GM12878 (cell line): Measurements from ENCODE around the gene TDRD10. TPM values are rescaled to one million over a fixed set of nuclear protein-coding genes. Genes with fewer than 3 reads are reported as not detected.
A peak's percentile ranks its signal among the peaks of the same experiment; 100 is the strongest.

Experiments used
- ATAC-seq: fragments of 200-7000 bp; cut with Tn5 transposase; 3 replicates; pipeline ENCODE4 v1.9.1; 2020; ENCODE audit warnings: mild to moderate bottlenecking, moderate library complexity
- BruUV-seq: library from RNA; stranded (reverse); fragments of 400-500 nt; replicated peaks from 2 replicates; lab custom pipeline; 2021; lab: Mats Ljungman, UMichigan
- CTCF ChIA-PET: fragments of 300-600 bp; sonication (Branson Sonifier 250); formaldehyde crosslinking; extraction: SDS; loops from one replicate; lab custom pipeline; 2021; ENCODE audit warnings: inconsistent platforms; lab: Yijun Ruan, JAX
- POLR2A ChIA-PET: fragments of 350-600 bp; formaldehyde crosslinking; extraction: SDS; loops from one replicate; lab custom pipeline; 2021; ENCODE audit warnings: inconsistent platforms; lab: Charles Lee
- RAD21 ChIA-PET: fragments of 300-600 bp; sonication (Branson Sonifier 250); formaldehyde crosslinking; loops from one replicate; lab custom pipeline; 2023; ENCODE audit warnings: antibody characterized with exemption; ENCODE audit not compliant: unreplicated experiment; lab: Charles Lee
- SMC1A ChIA-PET: fragments of 300-600 bp; sonication (Branson Sonifier 250); formaldehyde crosslinking; loops from one replicate; lab custom pipeline; 2023; ENCODE audit not compliant: unreplicated experiment, uncharacterized antibody; lab: Charles Lee
- DNase-seq: peaks from one replicate; pipeline ENCODE4 v3.0.0-alpha.2; 2011; ENCODE audit warnings: low read depth, low spot score
- FAIRE-seq: peaks from 3 replicates; lab custom pipeline; 2011; peaks lifted over from hg19 to GRCh38; lab: Jason Lieb, UNC
- H2AFZ ChIP-seq: 2 replicates; pipeline ENCODE4 v1.6.0; 2011; ENCODE audit warnings: low read depth, low read length, control low read depth; ENCODE audit not compliant: control insufficient read depth
- H3K27ac ChIP-seq: 2 replicates; pipeline ENCODE4 v1.5.1; 2011; ENCODE audit warnings: control low read depth; ENCODE audit not compliant: control insufficient read depth, insufficient read depth
- H3K27me3 ChIP-seq, 2 experiments: replicated peaks in 1 of 2; 2 replicates each; pipeline versions ENCODE4 v1.6.0 to v1.6.1; 2011; ENCODE audit warnings: low read length in 1 of 2; ENCODE audit not compliant: control insufficient read depth in 2 of 2, insufficient read depth in 2 of 2
- H3K36me3 ChIP-seq, 2 experiments: 2 replicates each; pipeline ENCODE4 v1.5.1; 2011; ENCODE audit warnings: low read length in 1 of 2; ENCODE audit not compliant: control insufficient read depth in 2 of 2, insufficient read depth in 2 of 2
- H3K4me1 ChIP-seq: 2 replicates; pipeline ENCODE4 v1.6.1; 2011; ENCODE audit warnings: mild to moderate bottlenecking, low read length, moderate library complexity, mixed read lengths; ENCODE audit not compliant: control insufficient read depth, insufficient read depth
- H3K4me2 ChIP-seq: 2 replicates; pipeline ENCODE4 v1.6.0; 2011; ENCODE audit warnings: control low read depth; ENCODE audit not compliant: control insufficient read depth, insufficient read depth
- H3K4me3 ChIP-seq: fragments of 200-600 bp; sonication (generic); 2 replicates; pipeline ENCODE4 v1.5.1; 2016
- H3K79me2 ChIP-seq: 2 replicates; pipeline ENCODE4 v1.6.0; 2011; ENCODE audit warnings: low read length; ENCODE audit not compliant: control insufficient read depth, insufficient read depth
- H3K9ac ChIP-seq: 2 replicates; pipeline ENCODE4 v1.8.0; 2011; ENCODE audit warnings: low read length, control low read depth, mixed read lengths; ENCODE audit not compliant: control insufficient read depth, insufficient read depth
- H3K9me3 ChIP-seq: replicated peaks from 3 replicates; pipeline ENCODE4 v1.5.1; 2011; ENCODE audit warnings: mild to moderate bottlenecking, low read length; ENCODE audit not compliant: control insufficient read depth, insufficient read depth
- H4K20me1 ChIP-seq: 2 replicates; pipeline ENCODE4 v1.6.0; 2011; ENCODE audit not compliant: control insufficient read depth, insufficient read depth
- BCL11A ChIP-seq: IDR thresholded peaks from 2 replicates; pipeline ENCODE4 v1.6.1; 2011; ENCODE audit warnings: low read depth, low read length
- KAT2A ChIP-seq: conservative IDR thresholded peaks from 2 replicates; pipeline ENCODE4 v1.6.1; 2011; ENCODE audit warnings: low read depth, low read length; ENCODE audit not compliant: control insufficient read depth
- POLR2A ChIP-seq: IDR thresholded peaks from 2 replicates; pipeline ENCODE4 v1.6.1; 2011; ENCODE audit warnings: low read depth, mild to moderate bottlenecking, low read length
- POLR2AphosphoS5 ChIP-seq: IDR thresholded peaks from 2 replicates; pipeline ENCODE4 v1.6.1; 2011; ENCODE audit warnings: mild to moderate bottlenecking, low read length, inconsistent platforms
- RAD21 ChIP-seq: IDR thresholded peaks from 2 replicates; pipeline ENCODE4 v1.6.1; 2011; ENCODE audit warnings: mild to moderate bottlenecking, low read depth, low read length, moderate library complexity; ENCODE audit not compliant: insufficient read depth
- STAT1 ChIP-seq: fragments of 450-650 bp; conservative IDR thresholded peaks from 2 replicates; pipeline ENCODE4 v1.6.1; 2014; ENCODE audit warnings: antibody characterized with exemption, mild to moderate bottlenecking
- SUZ12 ChIP-seq: fragments of 200-600 bp; sonication (generic); IDR thresholded peaks from one replicate; pipeline ENCODE4 v1.6.1; 2018; ENCODE audit warnings: antibody characterized with exemption, mild to moderate bottlenecking; ENCODE audit not compliant: unreplicated experiment
- WRNIP1 ChIP-seq: IDR thresholded peaks from 2 replicates; pipeline ENCODE4 v1.6.1; 2011; ENCODE audit warnings: low read depth, low read length, improper control_type of control experiment, borderline replicate concordance
- ZBTB4 ChIP-seq: fragments of 450-650 bp; formaldehyde crosslinking; IDR thresholded peaks from 2 replicates; pipeline ENCODE4 v1.4.0; 2022; ENCODE audit warnings: mild to moderate bottlenecking, moderate library complexity
- ZZZ3 ChIP-seq: IDR thresholded peaks from 2 replicates; pipeline ENCODE4 v1.6.1; 2011; ENCODE audit warnings: low read depth; ENCODE audit not compliant: control insufficient read depth, insufficient read length
- WGBS: methylation state at CpG from one replicate; pipeline ENCODE4 v1.1.6; 2016; ENCODE audit warnings: low lambda C conversion rate; ENCODE audit not compliant: insufficient replicate concordance, insufficient coverage; ENCODE audit errors: missing lambda C conversion rate; 5-methylcytosine and 5-hydroxymethylcytosine counted together
- in situ Hi-C: fragments of 300-500 bp; cut with MboI; formaldehyde crosslinking; loops from 9 replicates; pipeline ENCODE4 v1.14.3; 2018; ENCODE audit warnings: mixed read lengths
- intact Hi-C: fragments of 100-400 bp; cut with micrococcal nuclease; formaldehyde crosslinking; loops from one replicate; pipeline ENCODE4 v1.14.2; 2022; ENCODE audit not compliant: unreplicated experiment
- polyA plus RNA-seq, 11 experiments: library from polyadenylated mRNA; depleted of rRNA in 4 of 11; unstranded in 6 of 11; stranded (reverse) in 5 of 11; fragments of >200 nt; fragmentation: Nextera tagmentation in 4 of 11; fragmentation: Illumina TruSeq in 1 of 11; extraction: Ambion mirVana in 4 of 11; extraction: Trizol in 1 of 11; gene quantifications; 1 replicate in 1 of 11; 2 replicates in 10 of 11; pipeline versions ENCODE4 v1.2.1 to v1.2.3, GENCODE V29; 2011 to 2016; ENCODE audit warnings: inconsistent platforms in 2 of 11, missing spikeins in 2 of 11, low read depth in 1 of 11
- total RNA-seq, 4 experiments: library from RNA; depleted of rRNA in 3 of 4; stranded (reverse); fragments of >200 nt in 3 of 4; fragmentation: Illumina TruSeq in 1 of 4; extraction: Trizol in 1 of 4; gene quantifications; 2 replicates each; pipeline versions ENCODE4 v1.2.1 to v1.2.3, GENCODE V29; 2013 to 2021

TDRD10 gene
- total and polyA plus RNA-seq, 10 of the 15 experiments (the other 5 are each of a cell fraction or from before 2014, with no cell fraction given) = not detected

GRCh38 chr1:154586231-154586630 lies 84.2 kb downstream of the TDRD10 start:
- DNase-seq (no peak), FAIRE-seq (no peak), ATAC-seq (no peak)
- ChIA-PET SMC1A (no interaction called here), POLR2A (no interaction called here), CTCF (no interaction called here), RAD21 (no interaction called here)
- in situ Hi-C loops (no loop called here), intact Hi-C loops (no loop called here)
- H4K20me1 ChIP-seq = peaks cover 12% of the 10 kb centered on the region; the same call in 1 of the 2 replicates
- H3K27me3 ChIP-seq = no peaks in the 10 kb centered on the region
- H3K4me1 ChIP-seq = peaks cover 12% of the 10 kb centered on the region
- H3K36me3 ChIP-seq = peaks cover 54 to 72% of the 10 kb centered on the region in 2 experiments
- BruUV-seq = no TSS peak
- H3K27ac ChIP-seq = no peak overlapping the region
- no peak overlapping the region for H3K9ac ChIP-seq
- no peaks in the 10 kb centered on the region for H3K9me3 ChIP-seq
- H3K4me3 ChIP-seq = no peak overlapping the region
- H2AFZ ChIP-seq = no peak overlapping the region
- WGBS = 98% methylated on average over 10 of the region's 10 CpGs
- no peaks in the 10 kb centered on the region for H3K79me2 ChIP-seq
- H3K4me2 ChIP-seq = no peak overlapping the region
- TF ChIP-seq STAT1 (no peak), POLR2AphosphoS5 (peak; percentile 51; the same call in 1 of the 2 replicates)

DNA sequence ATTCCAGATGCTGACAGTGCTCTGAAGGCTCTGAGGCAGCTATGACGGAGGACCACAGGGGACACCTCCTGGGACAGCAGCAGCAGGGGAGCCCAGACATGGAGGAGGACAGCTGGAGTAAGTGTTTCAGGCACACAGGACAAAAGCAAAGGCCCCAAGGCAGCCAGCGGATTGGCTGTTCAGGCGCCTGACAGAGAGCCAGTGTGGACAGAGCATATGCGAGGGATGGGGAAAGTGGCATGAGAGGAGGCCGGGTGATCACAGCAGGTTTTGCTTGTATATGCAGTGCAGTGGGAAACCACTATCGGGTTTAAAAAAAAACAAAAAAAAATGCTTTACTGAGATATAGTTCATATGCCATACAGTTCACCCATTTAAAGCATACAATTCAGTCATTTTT lies 84.6 kb downstream of the TDRD10 start:
- in situ Hi-C loops = no loop called here
- Histone ChIP-seq H2AFZ (no peak overlapping the region), H3K79me2 (no peaks in the 10 kb centered on the region), H3K36me3 (peaks cover 58 to 75% of the 10 kb centered on the region in 2 experiments), H3K9me3 (no peaks in the 10 kb centered on the region), H3K27ac (no peak overlapping the region), H3K4me3 (no peak overlapping the region), H4K20me1 (peaks cover 12% of the 10 kb centered on the region; the same call in 1 of the 2 replicates), H3K9ac (no peak overlapping the region), H3K27me3 (no peaks in the 10 kb centered on the region), H3K4me1 (peaks cover 12% of the 10 kb centered on the region), H3K4me2 (no peak overlapping the region)
- no peak for DNase-seq
- CTCF ChIA-PET = no interaction called here
- BruUV-seq = no TSS peak
- TF ChIP-seq ZBTB4 (CRISPR knock-in tag) = no peak
- TF ChIP-seq WRNIP1 = no peak
- no peak for TF ChIP-seq SUZ12
- no peak for TF ChIP-seq RAD21
- TF ChIP-seq POLR2A = peak; percentile 30; the same call in 1 of the 2 replicates
- no peak for TF ChIP-seq ZZZ3
- no peak for TF ChIP-seq KAT2A
- TF ChIP-seq BCL11A = no peak
- WGBS = 97% methylated on average over 6 of the region's 6 CpGs
- no peak for ATAC-seq
- intact Hi-C loops = no loop called here
- SMC1A ChIA-PET = no interaction called here
- FAIRE-seq = no peak
- RAD21 ChIA-PET = no interaction called here
- POLR2A ChIA-PET = no interaction called here
